GM20431 (cell line): ENCODE measurements around the gene IL10RA.
"Not testable (repeated sequence)": the region's sequence is repeated elsewhere in the genome, so short reads cannot be mapped to it uniquely, and the experiment has no call there.

Experiments used
- in situ Hi-C: fragments of 300-500 bp; cut with MseI, MboI; formaldehyde crosslinking; loops from one replicate; pipeline ENCODE4 v1.15.0; 2020; ENCODE audit warnings: low sequenced_read_pairs; ENCODE audit not compliant: unreplicated experiment

The IL10RA gene

DNA sequence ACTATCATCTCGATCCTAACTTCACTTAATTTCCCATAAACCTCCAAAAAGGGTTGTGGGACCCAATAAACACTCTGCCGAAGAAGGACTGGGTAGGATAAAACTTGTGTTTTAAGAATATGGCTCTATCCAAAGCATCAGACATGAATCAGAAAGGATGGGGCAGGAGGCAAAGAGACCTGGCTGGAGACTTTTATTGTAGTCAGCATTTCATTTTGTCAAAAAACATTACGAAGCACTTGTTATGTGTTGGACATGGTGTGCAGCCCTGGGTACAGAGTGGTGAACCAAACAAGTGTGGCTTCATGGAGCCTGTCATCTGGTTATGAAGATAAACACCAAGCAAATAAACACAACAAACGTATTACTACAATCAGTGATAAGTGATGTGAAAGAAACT lies 17.3 kb downstream of the IL10RA start:
- in situ Hi-C loops: no loop called here

DNA sequence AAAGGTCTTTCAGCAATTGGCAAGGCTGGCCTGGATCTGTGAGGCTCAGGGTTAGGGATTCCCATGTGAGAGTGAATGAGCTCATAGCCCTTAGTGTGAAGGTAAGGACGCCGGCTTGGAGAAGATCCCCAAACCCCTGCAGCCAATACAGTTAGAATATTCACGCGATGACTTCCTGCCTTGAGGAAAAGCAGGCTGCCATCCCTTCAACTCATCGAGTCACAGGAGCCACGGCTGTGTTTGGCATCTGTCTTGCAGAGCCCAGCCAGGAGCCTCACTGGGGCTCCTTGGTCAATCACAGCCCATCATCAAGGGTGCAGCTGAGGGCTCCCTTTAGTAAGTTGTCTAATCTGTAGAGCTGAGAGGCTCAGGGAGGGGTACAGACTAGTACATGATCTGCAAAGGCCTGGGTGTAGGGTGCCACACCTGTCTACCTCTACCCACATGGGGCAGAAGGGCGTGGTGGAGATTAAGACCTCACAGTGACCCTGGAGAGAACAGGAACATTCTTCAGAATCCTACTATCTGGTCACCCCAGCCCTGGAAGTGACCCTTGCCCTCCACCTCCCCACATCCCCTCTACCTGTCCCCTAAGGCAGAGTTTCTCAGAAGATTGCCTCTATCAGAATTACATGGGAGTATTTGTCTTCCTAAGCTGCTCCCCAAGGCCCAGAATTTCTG lies 18.5 kb downstream of the IL10RA start:
- in situ Hi-C loops: no loop called here

DNA sequence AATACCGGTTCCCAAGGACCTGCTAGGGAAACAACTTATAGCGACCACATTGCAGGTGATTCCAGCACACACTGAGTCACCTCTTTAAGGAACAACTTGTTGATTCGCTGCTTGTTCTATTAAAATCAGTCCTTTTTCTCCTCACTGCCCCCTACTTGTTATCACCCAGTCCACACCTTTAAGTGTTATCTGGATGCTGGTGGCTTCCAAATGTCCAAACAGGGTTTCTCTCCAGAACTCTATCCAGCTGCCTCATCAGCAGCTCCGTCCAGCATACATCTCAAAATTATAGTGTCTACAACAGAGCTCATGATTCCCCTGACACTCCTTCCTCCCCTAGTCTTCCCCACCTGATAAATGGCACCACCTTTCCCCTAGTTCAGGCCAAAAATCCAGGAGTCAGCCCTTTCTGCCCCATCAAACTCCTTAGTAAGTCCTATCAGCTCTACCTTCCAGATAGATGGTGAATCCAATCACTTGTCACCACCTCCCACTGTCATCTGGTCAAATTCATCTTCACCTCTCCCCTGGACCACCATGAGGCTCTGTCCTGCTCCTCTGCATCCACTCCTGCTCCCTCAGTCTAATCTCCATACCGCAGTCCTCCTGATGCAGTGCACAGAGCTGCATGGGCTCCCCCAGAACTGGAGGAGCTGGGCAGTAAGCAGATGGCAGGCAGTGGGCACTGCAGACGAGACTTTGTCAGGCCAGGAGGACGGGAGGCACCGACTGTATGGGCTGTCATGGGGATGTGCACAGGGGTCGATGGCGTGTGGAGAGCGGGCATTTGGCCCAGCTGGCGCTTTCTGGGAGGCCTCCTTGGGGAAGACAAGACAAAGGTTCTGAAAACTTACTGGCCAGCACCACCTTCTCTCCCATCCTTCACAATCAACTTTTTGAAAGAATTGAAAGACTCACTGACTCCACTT lies 19.3 kb downstream of the IL10RA start:
- in situ Hi-C loops: no loop called here

DNA sequence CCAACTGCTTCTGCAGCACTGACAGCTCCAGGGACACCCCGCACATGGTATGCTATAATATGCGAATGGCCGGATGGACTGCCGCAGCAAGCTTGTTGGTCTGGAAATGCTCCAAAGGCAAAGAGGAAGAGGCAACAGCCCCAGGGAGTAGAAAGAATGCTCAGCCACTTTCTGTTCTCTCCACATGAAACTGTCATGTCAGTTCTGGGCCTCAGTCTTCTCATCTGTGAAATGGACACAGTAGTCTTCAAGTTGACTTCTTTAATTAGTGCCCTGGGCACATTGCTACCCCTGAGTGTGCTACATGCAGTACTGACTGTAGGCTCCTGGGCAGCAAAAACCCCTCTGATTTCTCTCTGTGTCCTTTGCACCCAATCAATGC lies 19.9 kb downstream of the IL10RA start:
- in situ Hi-C loops: no loop called here

DNA sequence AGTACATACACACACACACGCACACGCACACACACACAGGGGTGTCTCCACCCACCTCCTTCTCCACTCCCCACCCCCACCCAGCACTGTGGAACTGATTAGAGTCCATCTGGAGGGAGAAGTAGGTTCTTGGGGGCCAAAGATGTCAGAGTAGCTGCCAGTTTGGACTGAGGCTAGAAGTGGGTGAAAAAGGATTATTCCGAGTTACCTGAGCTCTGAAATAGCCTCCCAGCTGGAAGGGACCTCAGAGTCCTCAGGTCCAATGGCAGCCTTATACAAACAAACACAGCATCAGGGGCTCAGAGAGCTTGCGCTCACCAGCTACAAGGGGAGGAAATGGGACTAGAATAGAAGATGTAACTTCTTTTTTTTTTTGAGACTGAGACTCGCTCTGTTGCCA lies 20.8 kb downstream of the IL10RA start:
- in situ Hi-C loops: no loop called here

DNA sequence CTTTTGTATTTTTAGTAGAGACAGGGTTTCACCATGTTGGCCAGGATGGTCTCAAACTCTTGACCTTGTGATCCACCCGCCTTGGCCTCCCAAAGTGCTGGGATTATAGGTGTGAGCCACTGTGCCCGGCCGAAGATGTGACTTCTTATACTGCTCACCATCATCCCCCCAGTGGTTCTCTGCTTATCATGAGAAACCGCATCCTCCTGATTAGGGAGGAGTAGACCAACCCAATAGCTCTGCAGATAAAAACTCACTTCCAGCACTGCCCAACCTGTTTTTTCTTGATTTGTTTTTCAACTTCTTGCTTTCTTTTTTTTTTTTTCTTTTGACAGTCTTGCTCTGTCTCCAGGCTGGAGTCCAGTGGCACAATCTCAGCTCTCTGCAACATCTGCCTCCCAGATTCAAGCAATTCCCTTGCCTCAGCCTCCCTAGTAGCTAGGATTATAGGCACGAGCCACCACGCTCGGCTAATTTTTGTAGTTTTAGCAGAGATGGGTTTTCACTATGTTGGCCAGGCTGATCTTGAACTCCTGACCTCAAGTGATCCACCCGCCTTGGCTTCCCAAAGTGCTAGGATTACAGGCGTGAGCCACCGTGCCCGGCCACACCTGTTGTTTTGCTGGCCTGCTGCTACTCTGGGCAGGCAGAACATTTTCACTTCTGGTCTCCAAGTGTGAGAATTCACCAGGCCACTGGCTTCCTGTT lies 21.5 kb downstream of the IL10RA start:
- in situ Hi-C loops: not testable (repeated sequence)

DNA sequence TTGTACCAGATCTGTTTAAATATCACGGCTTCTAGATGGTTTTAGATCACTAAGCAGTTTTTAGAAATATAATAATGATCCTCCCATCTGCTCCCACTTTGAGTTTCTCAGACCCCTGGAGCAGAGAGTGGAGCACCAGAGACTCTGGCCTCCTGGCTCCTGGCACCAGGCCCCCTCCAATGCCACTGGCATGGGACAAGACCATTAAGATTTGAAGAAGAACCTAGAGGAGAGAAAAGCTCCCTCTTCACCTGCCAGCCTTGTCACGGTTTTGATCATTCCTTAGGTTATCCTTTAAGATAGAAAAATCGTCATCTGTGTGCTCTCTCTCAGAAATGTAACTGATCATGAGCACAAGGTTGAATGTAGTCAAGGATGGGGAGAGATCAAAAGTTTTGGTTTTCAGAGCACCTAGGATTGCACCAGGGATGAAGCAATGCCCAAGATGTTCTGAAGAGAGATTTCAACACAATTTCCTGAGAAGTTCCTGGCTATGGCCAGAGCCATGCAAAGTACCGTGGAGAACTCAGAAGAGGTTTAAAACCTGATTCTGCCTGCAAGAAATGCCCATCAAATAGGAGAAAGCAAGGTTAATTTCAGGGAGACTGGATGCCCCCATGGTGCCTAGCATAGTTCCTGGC lies 22.2 kb downstream of the IL10RA start:
- in situ Hi-C loops: no loop called here

DNA sequence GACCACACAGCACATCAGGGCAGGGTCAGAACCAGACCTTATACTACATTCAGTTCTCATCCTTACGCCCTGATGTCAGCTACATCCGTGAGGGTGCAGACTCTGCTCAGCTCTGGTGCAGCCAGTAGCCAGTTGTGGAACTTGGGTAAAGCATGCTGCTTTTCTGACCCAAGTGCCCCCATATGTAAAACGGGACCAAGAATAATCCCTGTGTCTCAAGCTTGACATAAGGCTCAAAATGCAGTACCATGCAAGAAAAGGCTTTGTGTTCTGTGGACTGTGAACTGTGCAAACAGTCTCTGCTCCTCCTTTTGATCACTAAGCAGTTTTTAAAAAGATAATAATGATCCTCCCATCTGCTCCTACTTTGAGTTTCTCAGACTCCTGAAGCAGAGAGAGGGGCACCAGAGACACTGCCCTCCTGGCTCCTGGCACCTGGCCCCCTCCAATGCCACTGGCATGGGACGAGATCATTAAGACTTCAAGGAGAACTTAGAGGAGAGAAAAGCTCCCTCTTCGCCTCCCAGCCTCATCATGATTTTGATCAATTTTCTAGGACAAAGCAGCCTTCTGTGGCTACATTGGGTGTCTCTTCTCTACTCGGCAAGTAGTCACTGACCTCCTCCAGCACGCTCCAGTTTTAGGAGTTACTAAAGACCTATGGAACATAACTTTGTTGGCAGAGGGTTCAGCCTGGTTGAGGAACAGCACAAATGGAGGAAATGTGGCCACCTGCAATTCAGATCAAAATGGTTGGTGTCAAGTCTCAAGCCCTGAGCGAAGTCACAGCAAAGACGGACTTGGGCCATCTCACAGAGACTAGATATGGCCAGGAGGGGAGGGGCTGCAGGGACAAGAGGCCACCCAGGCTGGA lies 23.9 kb downstream of the IL10RA start:
- in situ Hi-C loops: no loop called here

DNA sequence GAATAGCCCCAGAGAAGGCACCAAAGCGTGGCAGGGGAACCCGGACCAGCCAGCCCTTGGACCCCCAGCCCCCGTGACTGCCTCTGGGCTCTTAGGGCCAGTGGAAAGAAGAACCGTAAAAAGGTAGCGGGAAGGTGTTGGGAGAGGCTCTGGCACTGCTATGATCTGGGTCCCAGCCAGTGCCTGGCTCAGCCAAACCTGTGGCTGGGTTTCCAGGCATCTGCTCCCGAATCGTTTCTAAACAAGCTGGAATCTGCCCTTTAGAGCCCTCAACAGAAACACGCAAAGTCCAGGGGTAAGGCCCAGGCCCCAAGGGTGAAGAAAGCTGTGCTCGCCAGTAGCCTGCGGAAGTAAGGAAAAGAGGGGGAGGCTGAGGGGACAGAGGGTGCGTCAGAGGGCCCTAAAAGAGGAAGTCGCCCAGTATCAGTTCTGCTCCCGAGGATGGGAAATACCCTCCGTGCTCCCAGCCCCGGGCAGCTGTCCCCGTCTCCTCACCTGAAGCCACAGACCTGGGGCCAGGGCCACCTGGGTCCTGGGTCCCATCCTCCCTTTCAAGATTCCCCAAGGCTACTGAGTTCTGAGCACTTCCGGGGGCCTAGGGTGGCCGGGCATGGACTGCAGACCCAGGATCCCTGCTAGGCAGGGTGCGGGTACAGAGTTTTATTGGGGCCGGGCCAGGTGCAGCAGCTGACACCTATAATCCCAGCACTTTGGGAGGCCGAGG lies 24.7 kb downstream of the IL10RA start:
- in situ Hi-C loops: no loop called here

DNA sequence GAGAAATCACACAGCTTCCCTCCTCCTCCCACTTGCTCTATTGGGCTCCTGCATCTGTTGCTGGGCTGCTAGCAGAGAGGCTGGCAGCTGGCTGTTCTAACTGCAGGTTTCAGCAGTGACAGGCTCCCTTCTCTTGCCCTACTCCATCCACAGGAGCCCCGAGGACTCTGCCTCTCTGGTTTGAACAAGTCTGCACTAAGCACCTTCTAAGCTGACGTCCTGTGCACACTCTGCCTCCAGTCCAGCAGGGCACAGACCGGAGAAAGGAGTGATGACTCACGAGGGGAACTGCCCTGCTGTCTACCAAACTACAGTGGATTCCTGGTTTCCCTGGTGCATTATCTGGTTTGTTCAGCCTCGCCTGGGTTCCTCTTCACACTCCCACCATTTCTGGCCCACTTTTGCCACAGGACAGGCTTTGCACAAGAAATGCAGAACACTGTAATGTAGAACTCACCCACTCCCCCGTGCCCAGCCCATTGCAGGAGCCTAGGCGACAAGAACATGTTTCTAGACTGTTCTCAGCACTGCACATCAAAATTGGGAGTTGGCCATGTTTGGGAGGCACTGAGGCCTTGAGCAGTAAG lies 26.0 kb downstream of the IL10RA start:
- in situ Hi-C loops: no loop called here

DNA sequence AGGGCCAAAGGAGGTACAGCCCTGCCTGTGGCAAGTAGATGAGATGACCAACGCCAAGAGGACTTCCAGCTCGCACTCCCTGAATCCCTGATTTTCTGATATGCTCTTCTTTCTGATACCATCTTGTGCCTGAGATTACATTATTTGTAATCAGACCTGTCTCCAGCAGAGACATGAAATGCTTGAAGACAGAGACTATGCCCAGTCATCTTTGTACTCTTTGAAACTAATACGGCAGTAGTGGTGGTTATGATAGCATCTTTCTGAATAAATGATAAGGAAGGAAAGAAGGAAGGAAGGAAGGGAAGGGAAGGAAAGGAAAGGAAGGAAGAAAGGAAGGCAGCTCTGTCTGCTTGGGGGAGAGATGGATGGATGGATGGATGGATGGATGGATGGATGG lies 27.8 kb downstream of the IL10RA start:
- in situ Hi-C loops: no loop called here

DNA sequence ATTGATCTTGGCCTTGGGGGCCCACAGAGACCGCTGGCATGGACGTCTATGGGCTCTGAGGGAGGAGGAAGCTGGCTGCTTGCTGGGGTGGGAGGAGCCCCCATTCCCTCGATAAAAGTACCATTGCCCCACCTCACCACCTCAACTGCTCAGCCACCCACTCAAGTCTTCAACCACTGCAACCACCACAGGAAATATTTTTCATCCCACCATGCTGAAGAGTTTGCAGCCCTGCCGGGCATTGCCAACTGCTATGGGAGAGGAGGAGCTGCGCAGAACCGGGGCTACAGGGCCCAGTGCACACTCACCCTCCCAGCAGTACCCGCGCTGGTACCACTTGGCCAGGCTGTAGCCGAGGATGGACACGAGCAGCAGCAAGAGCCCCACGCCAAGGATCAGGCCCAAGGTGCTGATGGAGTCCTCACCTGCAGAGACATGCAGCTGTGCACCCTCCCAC lies 29.2 kb downstream of the IL10RA start:
- in situ Hi-C loops: no loop called here

DNA sequence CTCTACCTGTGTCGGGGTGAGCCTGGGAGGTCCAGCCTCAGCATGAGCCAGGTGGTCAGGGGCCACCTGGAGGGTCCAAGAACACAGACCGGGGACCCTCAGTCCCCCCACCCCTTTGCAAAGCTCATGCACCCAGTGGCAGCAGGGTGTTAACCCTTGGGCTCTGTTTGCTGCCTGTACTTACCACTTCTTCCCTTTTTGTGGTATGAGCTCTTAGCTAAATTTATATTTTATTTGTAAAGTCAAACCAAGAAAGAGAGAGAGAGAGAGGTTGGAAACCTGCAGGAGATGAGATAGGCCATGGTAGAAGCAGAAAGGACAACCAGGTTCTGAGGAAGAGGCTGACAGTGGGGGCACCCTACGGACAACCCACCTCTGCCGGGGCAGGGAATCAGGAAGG lies 29.9 kb downstream of the IL10RA start:
- in situ Hi-C loops: no loop called here

DNA sequence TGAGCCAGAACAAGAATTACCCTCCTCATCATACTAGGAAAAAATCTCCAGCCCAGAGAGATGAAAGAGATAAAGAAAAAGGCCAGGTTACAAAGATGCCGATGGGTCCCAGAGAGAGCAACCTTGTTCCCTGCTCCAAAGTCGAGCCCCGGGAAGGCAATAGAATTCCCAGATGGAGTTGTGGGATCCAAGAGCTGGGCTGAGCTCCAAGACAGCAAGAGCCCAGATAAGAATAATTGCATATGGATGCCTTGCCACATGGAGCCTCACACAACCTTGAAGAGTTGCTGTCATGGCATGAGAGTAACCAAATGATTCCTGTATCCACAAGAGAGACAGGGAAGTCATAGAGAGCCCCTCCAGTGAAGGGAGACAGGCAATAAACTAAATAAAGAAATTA lies 30.9 kb downstream of the IL10RA start:
- in situ Hi-C loops: no loop called here

DNA sequence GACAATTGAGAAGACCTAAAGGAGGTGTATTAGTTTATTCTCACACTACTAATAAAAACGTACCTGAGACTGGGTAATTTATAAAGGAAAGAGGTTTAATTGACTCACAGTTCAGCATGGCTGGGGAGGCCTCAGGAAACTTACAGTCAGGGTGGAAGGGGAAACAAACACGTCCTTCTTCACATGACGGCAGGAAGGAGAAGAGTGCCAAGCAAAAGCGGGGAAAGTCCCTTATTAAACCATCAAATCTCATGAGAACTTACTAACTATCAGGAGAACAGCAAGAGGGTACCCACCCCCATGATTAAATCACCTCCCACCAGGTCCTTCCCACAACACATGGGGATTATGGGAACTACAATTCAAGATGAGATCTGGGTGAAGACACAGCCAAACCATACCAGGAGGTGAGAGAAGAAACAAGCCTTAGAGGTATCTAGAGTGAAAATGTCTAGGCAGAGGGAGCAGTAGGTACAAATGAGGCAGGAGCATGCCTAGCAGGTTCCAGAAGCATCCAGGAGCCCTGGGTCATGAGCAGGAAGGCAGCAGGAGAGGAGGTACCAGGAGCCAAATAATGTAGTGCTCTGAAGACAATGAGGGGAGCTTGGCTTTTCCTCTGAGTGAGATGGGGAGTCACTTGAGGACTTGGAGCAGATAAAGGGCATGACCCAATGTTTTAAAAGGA lies 31.6 kb downstream of the IL10RA start:
- in situ Hi-C loops: no loop called here

DNA sequence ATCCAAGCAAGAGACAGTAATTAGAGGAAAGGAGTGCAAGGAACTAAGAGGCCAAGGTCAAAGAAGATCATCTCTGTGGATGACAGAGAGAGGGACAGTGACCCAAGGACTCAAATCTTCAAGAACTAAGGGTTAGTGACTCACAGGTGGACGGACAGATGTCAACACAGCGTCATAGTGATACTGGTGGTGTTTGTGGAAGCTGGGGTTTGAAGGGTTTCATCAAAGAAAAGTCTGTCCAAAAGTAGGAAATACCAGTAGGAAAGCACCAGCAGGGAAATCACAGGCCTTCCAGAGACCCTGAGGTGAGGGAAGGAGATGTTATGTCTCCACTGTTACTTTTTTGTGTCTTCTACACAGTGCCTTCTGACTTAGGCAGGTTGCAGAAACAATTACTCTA lies 32.2 kb downstream of the IL10RA start:
- in situ Hi-C loops: no loop called here

DNA sequence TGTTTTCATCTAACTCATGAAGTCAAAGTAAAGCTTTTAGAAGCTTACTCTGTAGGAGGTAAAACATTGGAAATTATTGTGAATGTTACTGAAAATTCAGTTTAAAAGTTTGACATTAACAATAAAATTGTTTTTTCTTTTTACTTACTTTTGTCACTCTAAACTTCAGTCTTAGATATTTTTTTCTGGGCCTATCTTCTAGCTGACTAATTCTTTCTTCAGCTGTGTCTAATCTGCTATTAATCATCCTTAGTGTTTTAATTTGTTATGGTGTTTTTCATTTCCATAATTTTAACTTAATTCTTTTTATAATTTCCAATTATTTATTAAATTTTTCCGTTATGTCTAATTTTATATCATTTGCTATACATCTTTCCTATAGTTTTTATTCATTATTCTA lies 35.0 kb downstream of the IL10RA start:
- in situ Hi-C loops: no loop called here

DNA sequence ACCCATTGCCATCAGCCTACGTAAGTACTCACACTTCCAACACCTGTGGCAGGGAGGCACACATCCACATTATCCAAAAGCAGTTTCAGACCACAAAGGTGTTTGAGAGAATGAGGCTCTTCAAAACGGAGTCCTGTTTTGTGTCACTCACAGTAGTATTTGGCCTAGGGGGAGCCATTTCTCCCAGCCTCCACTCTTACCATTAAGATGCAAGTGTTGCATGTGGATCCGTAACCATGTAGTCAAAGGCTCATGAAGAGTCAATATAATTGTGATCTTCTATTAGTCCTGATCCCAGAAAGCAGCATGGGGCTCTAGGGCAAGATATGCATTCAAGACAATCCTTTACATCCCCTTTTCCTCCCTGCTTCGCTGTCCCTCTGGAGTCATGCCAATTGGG lies 41.5 kb downstream of the IL10RA start:
- in situ Hi-C loops: no loop called here
